Stimulated activated CD4-positive, alpha-beta T cell treated with anti-CD3 and anti-CD28 coated beads, Interleukin-12 subunit alpha, Interleukin-12 subunit beta, amount 100 ng/mL, for 48 hours (primary cell): ENCODE measurements around the gene TRIM62.
"Not testable (repeated sequence)": the region's sequence is repeated elsewhere in the genome, so short reads cannot be mapped to it uniquely, and the experiment has no call there.

ENCODE experiments used
- DNase-seq, 3 donors: peaks; one replicate each; pipeline ENCODE4 v3.0.0-alpha.2; 2020; ENCODE audit warnings: low read depth in 2 of 3, low spot score in 1 of 3

The TRIM62 gene

GRCh38 chr1:33140153-33141149 is 41.4 kb downstream of the TRIM62 start:
- DNase-seq: no peak

DNA sequence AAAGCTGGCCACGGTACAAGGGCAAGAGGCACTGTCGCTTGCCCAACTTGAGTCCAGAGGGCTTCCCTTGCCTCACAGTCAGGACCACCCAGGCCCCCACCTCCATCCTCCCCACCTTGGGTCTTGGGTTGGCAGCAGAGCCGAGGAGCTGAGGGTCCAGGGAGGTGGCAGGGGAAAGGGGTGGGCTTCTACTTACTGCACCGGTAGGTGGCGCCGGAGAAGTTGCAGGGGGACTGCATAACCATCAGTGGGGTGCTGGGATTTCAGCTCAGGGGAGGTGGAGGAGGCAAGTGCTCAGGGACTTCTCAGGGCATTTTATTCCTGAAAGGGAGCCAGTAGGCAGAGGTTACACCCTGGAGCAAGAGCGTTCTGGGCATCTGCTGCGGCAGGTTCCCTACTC is 44.0 kb downstream of the TRIM62 start:
- DNase-seq: no peak

GRCh38 chr1:33136041-33136440 is 45.8 kb downstream of the TRIM62 start:
- not testable (repeated sequence) for DNase-seq

GRCh38 chr1:33133478-33134105 is 48.3 kb downstream of the TRIM62 start:
- no peak for DNase-seq

DNA sequence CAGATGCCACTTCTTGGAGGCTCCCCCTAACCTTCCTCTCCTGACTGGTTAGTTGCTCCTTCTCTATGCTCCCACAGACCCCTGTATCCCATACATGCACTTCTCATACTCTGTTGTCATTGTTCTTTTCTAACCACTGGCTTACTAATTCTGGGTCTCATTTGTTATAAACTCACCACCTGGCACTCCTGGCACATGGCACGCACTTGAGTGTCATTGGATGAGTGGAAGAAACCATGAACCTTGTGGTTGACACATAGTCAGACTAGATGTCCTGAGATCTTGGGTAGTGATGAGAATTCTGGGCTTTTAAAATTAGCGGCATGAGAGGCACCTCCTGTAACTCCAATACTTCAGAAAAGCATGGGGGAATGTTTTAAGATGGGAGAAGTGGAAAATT is 49.3 kb downstream of the TRIM62 start:
- no peak for DNase-seq

DNA sequence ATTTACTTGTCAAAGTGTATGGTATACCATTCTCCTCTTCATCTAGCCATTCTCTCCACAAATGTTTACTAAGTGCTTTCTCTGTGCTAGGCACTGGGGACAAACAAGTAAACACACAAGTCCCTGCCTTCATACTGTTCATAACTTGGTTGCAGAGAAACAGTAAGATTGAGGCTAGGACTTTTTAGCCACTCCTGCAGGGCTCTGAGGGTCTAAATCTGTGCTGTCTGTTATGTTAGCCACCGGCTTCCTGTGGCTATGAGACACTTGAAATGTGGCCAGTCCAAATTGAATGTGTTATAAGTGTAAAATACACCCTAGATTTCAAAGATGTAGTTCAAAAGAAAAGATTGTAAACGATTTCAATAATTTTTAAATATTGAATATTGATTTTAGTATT is 50.7 kb downstream of the TRIM62 start:
- DNase-seq: no peak

- peak in 2 of 3 donors; percentile 13 to 24 for DNase-seq
These were observed 51.5 kb downstream of the TRIM62 start for GRCh38 chr1:33130297-33130696.

DNA sequence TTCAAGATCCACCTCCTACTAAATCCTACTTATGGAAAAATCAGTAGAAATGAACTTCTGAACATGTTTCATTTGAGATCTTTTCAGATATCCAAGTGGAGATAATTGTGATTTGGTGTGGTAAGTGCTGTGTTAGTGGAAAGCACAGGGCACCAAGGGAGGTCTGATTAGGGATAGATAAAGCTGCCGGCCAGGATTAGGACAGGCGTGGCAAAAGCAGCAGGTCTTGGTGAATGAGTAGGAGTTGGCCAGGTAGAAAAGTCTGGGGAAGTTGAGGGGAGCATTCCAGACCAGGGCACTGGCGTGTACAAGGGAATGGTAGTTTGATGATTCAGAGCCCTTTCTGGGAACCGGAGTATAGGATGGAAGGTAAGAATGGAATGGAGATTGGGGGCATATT is 53.1 kb downstream of the TRIM62 start:
- DNase-seq: no peak

GRCh38 chr1:33127001-33127823 is 54.6 kb downstream of the TRIM62 start:
- DNase-seq: peak; percentile 98 to 100 (median 98)

- DNase-seq: no peak
These were observed 55.3 kb downstream of the TRIM62 start for GRCh38 chr1:33126411-33127000.

DNA sequence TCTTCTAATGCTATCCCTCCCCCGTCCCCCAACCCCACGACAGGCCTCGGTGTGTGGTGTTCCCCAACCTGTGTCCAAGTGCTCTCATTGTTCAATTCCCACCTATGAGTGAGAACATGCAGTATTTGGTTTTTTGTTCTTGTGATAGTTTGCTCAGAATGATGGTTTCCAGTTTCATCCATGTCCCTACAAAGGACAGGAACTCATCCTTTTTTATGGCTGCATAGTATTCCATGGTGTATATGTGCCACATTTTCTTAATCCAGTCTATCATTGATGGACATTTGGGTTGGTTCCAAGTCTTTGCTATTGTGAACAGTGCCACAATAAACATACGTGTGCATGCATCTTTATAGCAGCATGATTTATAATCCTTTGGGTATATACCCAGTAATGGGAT is 57.2 kb downstream of the TRIM62 start:
- DNase-seq: not testable (repeated sequence)

GRCh38 chr1:33123266-33123665 is 58.6 kb downstream of the TRIM62 start:
- DNase-seq: no peak

GRCh38 chr1:33122483-33123178 is 59.2 kb downstream of the TRIM62 start:
- no peak for DNase-seq

DNA sequence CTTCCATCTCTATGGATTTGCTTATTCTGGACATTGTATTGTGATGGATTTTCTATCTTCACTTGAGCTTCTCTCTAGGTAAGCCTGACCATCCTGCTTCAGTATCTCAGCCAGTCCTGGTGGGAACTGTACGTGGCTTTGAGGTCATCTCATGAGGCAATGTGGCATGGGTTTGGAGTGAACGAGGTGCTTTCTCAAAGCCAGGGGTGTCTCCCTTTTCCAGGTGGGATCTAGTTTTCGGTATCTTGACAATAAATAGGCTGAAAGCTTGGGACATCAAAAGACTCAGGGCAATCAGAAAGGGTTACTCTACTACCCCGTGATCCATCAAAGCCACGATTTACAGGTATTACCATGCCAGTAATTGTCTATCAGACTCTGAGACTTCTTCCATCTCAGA is 60.1 kb downstream of the TRIM62 start:
- DNase-seq: no peak

DNA sequence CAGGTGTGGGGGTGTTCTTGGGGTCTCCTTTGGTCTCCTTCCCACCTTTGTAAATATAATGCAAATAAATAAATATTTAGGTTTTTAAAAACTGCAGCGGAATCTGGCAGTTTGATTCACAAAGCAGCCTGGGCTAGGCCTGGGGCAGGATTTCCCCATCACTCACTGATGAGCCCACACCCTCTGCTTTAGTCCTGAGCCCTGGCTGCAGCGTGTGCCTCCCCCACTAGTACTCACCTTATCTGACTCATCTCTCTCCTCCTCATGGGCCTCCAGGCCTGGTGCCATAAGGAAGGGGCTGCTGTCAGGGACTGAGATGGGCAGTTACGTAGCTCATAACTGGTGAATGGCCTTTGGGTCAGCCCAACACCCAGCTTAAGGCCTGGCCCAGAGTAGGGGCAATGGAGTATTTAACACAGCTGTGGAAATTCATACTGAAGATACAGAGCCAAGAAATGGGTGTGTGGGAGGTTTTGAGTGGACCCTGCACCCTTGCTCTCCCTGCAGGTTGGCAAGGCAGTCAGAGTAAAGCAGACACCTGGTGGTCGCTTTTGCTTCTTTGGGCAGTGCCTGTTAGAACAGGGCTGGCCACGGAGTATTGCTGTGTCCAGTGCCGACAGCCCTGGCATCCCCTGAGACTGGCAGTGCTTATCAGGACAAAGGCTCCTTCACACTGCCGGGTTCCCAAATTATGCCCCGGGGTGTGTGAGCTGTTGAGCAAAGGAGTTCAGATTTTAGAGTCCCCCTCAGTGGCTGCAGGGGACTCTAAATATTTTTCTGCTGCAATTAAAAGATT is 61.2 kb downstream of the TRIM62 start:
- no peak for DNase-seq

GRCh38 chr1:33119532-33120217 is 62.2 kb downstream of the TRIM62 start:
- no peak for DNase-seq

DNA sequence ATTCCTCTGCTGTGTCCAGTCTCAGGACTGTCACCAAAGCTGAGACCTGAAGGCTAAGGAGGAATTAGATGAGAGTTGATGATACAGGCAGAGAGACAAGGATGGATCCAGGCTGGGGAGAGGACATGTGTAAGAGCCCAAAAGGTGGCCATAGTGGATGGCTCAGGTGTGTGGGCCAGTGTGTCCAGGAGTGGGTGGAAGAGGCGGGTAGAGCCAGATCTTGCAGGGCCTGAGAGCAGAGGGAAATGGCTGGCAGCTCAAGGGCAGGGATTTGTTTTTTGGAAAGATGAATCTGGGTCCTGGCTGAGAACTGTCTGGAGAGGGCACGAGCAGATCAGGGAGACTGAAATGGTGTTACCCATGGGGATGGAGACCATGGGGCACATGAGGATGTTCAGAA is 62.8 kb downstream of the TRIM62 start:
- no peak for DNase-seq

DNA sequence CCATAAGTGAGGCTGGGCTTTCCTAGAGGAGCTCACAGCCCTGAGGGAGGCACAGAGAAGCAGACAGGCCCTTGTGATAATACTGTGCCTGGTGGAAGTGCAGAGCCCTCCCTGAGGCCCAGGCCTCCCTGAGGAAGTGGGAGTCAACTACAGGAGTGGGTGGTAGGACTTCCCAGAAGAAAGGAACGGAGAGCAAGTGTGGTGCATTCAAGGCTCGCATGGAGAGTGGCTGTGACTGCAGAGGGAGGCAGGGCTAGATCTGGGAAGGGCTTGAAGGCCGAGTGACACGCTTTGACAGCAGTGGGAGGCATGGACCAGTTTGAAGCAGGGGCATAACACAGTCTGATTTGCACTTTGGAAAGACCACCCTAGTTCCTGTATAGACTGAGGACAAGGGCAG is 63.6 kb downstream of the TRIM62 start:
- DNase-seq: no peak

DNA sequence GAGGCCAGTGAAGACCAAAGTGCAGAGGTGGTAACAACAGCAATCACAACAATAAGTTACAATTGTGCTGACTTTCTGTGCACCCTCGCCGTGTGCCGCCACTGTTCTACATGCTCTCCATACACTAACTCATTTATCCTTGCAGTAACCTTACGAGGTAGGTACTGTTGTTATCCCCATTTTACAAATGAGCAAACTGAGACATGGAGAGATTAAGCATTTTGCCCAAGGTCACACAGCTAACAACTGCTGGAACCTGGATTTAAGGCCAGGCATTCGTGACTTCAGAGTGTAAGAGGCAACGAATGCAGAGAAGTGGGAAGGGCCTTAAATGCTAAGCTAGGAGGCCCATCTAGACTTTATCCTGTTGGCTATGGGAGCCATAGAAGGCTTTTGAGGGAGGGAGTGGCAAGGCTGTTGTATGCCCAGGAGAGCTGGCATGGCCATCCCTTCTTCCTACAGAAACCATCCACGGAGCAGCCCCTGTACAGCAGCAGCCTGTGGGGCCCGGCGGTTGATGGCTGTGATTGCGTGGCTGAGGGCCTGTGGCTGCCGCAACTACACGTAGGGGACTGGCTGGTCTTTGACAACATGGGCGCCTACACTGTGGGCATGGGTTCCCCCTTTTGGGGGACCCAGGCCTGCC is 64.3 kb downstream of the TRIM62 start:
- no peak for DNase-seq
